ENCODE results near the gene ARFGEF3.

The ARFGEF3 gene

DNA sequence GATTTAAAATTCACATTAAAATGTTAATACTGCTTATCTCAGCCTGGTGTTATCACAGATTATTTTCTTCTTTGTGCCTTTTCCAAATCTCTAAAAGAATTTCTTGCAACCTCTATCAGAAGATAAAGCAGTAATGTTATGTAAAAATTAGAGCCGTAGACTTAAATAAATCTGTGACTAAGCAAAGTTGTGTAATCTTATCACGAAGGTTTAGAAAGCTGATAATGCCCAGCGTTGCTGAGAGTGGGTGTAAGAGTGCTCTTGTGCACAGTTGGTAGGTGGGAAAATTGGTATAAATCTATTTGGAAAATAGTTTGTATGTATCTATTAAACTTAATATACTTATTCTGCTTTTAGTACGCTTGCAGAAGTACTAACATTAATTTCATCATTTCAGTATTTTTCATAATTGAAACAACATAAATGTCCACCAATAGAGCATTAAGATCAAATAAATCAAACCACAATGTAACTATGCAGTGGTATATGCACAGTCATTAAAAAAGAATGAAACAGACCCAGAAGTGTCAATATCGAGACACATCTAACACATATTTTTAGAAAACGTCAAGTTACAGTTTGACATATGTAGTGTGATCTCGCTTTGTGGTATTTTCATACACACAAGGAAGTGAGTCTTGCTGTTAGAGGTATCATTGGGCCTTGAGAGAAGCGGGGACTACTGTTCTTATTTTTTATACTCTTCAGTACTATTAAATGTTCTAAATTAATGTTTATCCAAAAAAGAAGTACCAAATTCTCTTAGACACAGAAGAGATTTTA is 111.0 kb downstream of the ARFGEF3 start:
- no peak for DNase-seq (ENCODE audit: low read depth in 2 of 2)

DNA sequence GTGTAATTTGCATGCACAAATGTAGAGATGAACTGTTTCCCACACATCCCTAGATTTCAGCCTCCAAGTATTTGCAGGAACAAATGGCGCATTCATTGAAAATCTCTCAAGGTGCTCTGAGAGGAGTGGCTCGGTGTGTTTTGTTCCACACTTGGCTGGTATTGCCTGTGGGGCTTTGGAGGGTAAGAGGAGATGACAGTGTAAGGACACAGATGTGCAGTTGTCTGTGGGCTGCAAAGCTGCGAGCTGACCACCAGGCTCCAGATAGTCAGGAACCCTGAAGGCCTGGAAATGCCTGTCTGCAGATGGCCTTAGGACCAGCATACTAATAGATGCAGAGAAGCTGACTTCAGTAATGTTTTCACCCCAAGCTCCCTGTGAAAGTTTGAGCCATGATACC is 114.2 kb downstream of the ARFGEF3 start:
- no peak for DNase-seq (ENCODE audit: low read depth in 2 of 2)

- DNase-seq (ENCODE audit: low read depth in 2 of 2), result no peak
These were observed 116.1 kb downstream of the ARFGEF3 start for GRCh38 chr6:138277835-138278234.

GRCh38 chr6:138278326-138278725 is 116.6 kb downstream of the ARFGEF3 start:
- no peak for DNase-seq (ENCODE audit: low read depth in 2 of 2)

DNA sequence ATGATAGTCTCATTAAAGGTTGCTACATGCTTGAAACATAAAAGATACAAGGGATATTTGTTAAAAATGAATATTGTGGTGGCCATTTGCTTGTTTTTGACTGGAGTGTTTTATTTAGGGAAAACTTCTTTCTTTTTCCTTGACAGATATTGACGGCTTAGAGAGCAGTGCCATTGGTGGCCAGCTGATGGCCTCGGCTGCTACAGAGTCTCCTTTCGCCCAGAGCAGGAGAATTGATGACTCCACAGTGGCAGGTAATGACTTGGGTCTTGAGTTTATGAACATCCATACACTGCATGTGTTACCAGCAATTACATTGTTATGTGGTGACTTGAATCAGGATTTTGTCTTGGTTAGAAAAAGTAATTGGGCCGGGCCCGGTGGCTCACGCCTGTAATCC is 124.1 kb downstream of the ARFGEF3 start:
- DNase-seq (ENCODE audit: low read depth in 2 of 2), result no peak

- no peak for DNase-seq (ENCODE audit: low read depth in 2 of 2)
These were observed 125.0 kb downstream of the ARFGEF3 start for GRCh38 chr6:138286698-138287097.

DNA sequence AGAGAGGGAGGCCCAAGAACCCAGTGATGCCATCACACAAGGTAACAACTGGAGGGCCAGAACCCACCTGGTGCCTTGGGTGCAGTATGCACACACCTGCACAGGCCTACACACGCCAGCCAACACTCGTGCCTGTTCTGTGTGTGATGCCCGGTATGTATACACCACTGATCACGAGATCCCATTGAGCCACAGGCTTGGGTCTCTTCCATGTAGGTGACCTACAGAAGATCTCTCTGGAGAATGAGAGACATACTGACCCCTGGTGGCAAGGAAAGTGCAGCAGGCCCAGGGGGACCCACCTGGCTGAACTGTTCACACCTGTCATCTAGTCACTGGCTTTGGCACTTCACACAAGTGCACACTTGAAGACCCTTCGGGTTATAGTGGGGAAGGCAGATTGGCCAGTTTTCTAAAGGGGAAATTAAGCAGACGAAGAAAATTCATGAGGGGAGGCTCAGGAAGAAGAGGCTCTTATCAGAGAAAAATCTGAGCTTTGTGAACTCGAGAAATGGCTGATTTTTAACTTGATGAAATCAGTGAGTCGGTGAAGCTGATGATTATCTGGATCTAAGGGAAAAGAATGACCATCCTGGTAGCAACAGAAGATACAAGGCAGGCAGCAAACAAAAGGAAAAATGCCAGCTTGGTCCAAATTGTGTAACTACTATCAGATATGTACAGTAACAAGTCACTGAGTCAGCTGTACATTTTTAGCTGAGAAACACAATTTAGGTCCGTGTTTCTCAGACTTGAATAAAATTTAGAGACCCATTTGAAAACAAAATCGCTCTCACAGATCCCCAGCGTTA is 125.6 kb downstream of the ARFGEF3 start:
- no peak for DNase-seq (ENCODE audit: low read depth in 2 of 2)

DNA sequence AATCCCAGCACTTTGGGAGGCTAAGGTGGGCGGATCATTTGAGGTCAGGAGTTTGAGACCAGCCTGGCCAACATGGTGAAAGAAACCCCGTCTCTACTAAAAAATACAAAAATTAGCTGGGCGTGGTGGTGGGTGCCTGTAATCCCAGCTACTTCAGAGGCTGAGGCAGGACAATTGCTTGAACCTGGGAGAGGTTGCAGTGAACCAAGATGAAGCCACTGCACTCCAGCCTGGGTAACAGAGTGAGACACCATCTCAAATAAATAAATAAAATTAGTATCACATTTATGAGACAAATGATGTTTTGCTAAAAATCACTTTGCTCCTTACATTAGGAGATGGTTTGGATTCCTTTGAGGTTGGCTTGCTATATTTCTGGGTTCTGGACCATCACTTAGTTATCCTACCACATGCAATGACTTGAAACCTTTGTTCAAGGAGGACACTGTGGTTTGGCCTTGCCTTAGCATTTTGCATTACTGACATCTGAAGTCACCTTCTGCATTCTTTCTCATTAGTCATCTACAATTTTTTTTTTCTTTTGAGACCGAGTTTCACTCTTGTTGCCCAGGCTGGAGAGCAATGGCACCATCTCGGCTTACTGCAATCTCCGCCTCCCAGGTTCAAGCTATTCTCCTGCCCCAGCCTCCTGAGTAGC is 126.8 kb downstream of the ARFGEF3 start:
- peak; percentile 38 to 50 for DNase-seq (ENCODE audit: low read depth in 2 of 2)

- no peak for DNase-seq (ENCODE audit: low read depth in 2 of 2)
These were observed 128.0 kb downstream of the ARFGEF3 start for GRCh38 chr6:138289739-138290138.

GRCh38 chr6:138290423-138290962 is 128.8 kb downstream of the ARFGEF3 start:
- no peak for DNase-seq (ENCODE audit: low read depth in 2 of 2)

GRCh38 chr6:138291036-138291848 is 129.5 kb downstream of the ARFGEF3 start:
- DNase-seq (ENCODE audit: low read depth in 2 of 2), result no peak

DNA sequence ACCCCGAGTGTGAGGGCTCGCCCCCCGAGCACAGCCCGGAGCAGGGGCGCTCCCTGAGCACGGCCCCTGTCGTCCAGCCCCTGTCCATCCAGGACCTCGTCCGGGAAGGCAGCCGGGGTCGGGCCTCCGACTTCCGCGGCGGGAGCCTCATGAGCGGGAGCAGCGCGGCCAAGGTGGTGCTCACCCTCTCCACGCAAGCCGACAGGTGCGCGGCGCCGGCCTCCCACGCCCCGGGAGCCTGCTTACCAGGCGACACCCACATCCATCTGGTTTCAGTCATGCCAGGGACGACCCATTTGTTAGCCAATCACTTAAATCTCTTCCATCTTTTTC is 130.1 kb downstream of the ARFGEF3 start:
- DNase-seq (ENCODE audit: low read depth in 2 of 2), result no peak

DNA sequence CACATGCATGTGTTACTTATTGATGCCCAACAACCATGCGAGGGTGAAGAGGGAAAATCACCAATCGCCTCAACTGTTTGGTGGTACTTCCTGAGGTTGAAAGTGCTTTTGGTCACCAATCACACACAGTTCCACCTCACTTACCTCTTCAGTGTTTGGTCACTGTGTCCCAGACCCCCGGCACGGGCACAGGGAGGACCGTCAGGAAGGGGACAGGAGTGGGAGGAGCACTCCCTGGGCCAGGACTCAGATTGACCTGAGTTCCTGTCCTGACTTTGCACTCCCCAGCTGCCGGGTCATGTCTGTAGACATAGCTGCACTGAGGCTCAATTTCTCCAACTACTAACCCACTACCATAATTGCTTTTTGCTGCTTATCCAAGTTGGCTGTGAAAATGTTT is 130.7 kb downstream of the ARFGEF3 start:
- DNase-seq (ENCODE audit: low read depth in 2 of 2), result no peak

- no peak for DNase-seq (ENCODE audit: low read depth in 2 of 2)
These were observed 132.0 kb downstream of the ARFGEF3 start for GRCh38 chr6:138293428-138294395.

DNA sequence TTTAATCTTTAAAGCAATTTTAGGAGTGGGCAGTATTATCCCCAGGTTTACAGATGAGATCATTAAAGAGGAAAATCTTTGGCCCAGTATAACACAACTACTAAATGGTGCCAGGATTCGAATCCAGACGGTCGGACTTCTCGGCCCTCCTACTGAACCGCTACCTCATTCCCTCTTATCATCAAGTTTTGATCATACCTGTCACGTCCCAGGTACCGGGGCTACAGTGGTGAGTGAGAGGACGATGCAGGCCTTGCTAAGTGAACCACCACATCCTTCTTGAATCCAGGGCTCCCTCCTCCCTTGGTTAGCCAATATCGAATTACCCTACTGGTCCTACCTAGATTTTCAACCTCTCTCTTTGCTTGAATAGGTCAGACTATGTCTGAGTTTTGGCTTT is 134.6 kb downstream of the ARFGEF3 start:
- DNase-seq (ENCODE audit: low read depth in 2 of 2), result no peak

DNA sequence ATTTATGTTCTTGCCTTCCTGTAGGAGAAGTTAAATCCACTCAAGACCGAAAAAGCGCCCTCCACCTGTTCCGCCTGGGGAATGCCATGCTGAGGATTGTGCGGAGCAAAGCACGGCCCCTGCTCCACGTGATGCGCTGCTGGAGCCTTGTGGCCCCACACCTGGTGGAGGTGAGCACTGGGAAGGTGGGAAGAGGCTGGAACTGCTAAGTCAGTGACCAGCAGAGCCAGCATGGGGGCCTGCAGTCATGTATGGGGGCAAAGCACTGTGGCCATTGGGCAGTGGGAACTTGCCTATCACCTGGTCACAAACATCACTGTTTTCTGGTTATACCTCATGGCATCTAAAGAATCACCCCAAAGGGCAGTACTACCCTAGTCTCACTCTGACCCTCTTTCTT is 135.0 kb downstream of the ARFGEF3 start:
- DNase-seq (ENCODE audit: low read depth in 2 of 2), result no peak

GRCh38 chr6:138297761-138298298 is 136.1 kb downstream of the ARFGEF3 start:
- no peak for DNase-seq (ENCODE audit: low read depth in 2 of 2)

DNA sequence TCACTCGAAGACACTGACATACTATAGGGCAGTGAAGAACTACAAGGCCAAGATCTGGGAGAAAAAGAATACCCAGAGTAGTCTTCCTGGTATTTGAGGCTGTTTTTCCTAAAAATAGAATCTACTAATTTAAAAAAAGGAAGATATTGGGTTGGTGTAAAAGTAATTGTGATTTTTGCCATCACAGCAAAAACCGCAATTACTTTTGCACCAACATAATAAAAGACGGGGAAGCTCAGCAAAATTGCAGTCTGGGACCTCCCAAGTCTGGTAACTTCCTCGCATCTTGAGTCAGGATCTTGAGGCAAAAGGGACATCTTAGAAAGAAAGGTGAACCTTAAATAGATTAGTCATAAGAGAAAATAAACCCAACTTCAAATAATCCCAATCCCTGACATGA is 138.7 kb downstream of the ARFGEF3 start:
- no peak for DNase-seq (ENCODE audit: low read depth in 2 of 2)

GRCh38 chr6:138302554-138302953 is 140.8 kb downstream of the ARFGEF3 start:
- DNase-seq (ENCODE audit: low read depth in 2 of 2), result no peak

GRCh38 chr6:138307352-138307751 is 145.6 kb downstream of the ARFGEF3 start:
- DNase-seq (ENCODE audit: low read depth in 2 of 2), result no peak
